GM19438 (cell line): ENCODE results near the gene AKR1C3.
"Not testable (repeated sequence)": the region's sequence is repeated elsewhere in the genome, so short reads cannot be mapped to it uniquely, and the experiment has no call there.

Experiments used
- ATAC-seq: cut with Tn5 transposase; IDR thresholded peaks from one replicate; pipeline ENCODE4 v1.9.1; 2021; ENCODE audit warnings: low read depth; ENCODE audit not compliant: unreplicated experiment

AKR1C3 gene

GRCh38 chr10:5081091-5081490 is 13.1 kb upstream of the AKR1C3 start:
- ATAC-seq = no peak

GRCh38 chr10:5088703-5089261 is 5.4 kb upstream of the AKR1C3 start:
- ATAC-seq = no peak

GRCh38 chr10:5089865-5090264 is 4.3 kb upstream of the AKR1C3 start:
- peak; percentile 68 for ATAC-seq

- ATAC-seq = no peak
Measured at GRCh38 chr10:5090551-5090950, 3.7 kb upstream of the AKR1C3 start.

GRCh38 chr10:5091196-5091595 is 3.0 kb upstream of the AKR1C3 start:
- no peak for ATAC-seq

GRCh38 chr10:5092375-5092774 is 1.8 kb upstream of the AKR1C3 start:
- no peak for ATAC-seq

- ATAC-seq = no peak
Measured at GRCh38 chr10:5092848-5093790, 1.1 kb upstream of the AKR1C3 start.

GRCh38 chr10:5095687-5096086 is 1.5 kb downstream of the AKR1C3 start:
- ATAC-seq = no peak

GRCh38 chr10:5096108-5096507 is 1.9 kb downstream of the AKR1C3 start:
- no peak for ATAC-seq

GRCh38 chr10:5102479-5102878 is 8.3 kb downstream of the AKR1C3 start:
- not testable (repeated sequence) for ATAC-seq

- ATAC-seq = no peak
Measured at GRCh38 chr10:5103481-5103880, 9.3 kb downstream of the AKR1C3 start.

- ATAC-seq = no peak
Measured at GRCh38 chr10:5105626-5106025, 11.4 kb downstream of the AKR1C3 start.

GRCh38 chr10:5106553-5106952 is 12.3 kb downstream of the AKR1C3 start:
- no peak for ATAC-seq

- no peak for ATAC-seq
Measured at GRCh38 chr10:5107860-5108526, 13.8 kb downstream of the AKR1C3 start.

- ATAC-seq = no peak
Measured at GRCh38 chr10:5108658-5109416, 14.6 kb downstream of the AKR1C3 start.

GRCh38 chr10:5109861-5110260 is 15.6 kb downstream of the AKR1C3 start:
- ATAC-seq = not testable (repeated sequence)

GRCh38 chr10:5116621-5117020 is 22.4 kb downstream of the AKR1C3 start:
- ATAC-seq = no peak

GRCh38 chr10:5117026-5117425 is 22.8 kb downstream of the AKR1C3 start:
- no peak for ATAC-seq

- not testable (repeated sequence) for ATAC-seq
Measured at GRCh38 chr10:5119997-5120396, 25.8 kb downstream of the AKR1C3 start.

- no peak for ATAC-seq
Measured at GRCh38 chr10:5123886-5124285, 29.7 kb downstream of the AKR1C3 start.
